Activated T-cell treated with anti-CD3 and anti-CD28 coated beads for 48 hours (primary cell): ENCODE results near the gene SLC7A6.

Source experiments
- DNase-seq: peaks from one replicate; pipeline ENCODE4 v3.0.0-alpha.2; 2020; ENCODE audit warnings: low read depth

Gene SLC7A6

GRCh38 chr16:68346892-68347480 lies 82.7 kb downstream of the SLC7A6 start:
- DNase-seq = no peak

GRCh38 chr16:68347605-68348004 lies 83.3 kb downstream of the SLC7A6 start:
- no peak for DNase-seq

GRCh38 chr16:68348639-68349445 lies 84.5 kb downstream of the SLC7A6 start:
- no peak for DNase-seq

- no peak for DNase-seq
These were observed 85.6 kb downstream of the SLC7A6 start for GRCh38 chr16:68349838-68350410.

GRCh38 chr16:68350813-68351350 lies 86.6 kb downstream of the SLC7A6 start:
- no peak for DNase-seq
